ENCODE results near the gene PRKG1.

DNA sequence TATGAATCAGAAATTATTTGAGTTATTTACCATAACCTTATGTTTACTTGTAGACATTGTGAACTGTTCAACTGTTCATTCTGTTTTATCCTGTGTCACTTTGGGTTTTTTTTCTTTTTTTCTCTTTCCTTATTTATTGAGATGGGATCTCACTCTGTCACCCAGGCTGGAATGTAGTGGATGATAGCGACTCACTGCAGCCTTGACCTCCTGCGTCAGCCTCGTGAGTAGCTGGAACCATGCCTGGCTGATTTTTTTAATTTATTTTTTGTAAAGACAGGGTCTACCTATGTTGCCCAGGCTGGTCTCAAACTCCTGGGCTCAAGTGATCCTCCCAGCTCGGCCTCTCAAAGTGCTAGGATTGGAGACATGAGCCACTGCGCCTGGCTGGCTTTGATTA, 528.0 kb downstream of the PRKG1 start:
- TF ChIP-seq EZH2 (IDR thresholded peaks at IDR 0.05; ENCODE audit: insufficient read depth, poor library complexity, severe bottlenecking) (no peak), EZH2phosphoT487 (IDR thresholded peaks at IDR 0.05; ENCODE audit: insufficient read depth, low read depth) (no peak)

Data from GM23248 (cell line).